IMR-90 (cell line): ENCODE measurements around the gene ERCC4. TPM values are rescaled to one million over a fixed set of nuclear protein-coding genes. Genes with fewer than 3 reads are reported as not detected.

ENCODE experiments used
- ATAC-seq: fragments of 200-7000 bp; cut with Tn5 transposase; 2 replicates; pipeline ENCODE4 v1.9.1; 2020; ENCODE audit warnings: low read depth, mild to moderate bottlenecking, moderate library complexity
- BruUV-seq: library from RNA; stranded (reverse); fragments of 400-500 nt; replicated peaks from 2 replicates; lab custom pipeline; 2021; lab: Mats Ljungman, UMichigan
- CTCF ChIA-PET: fragments of 300-600 bp; formaldehyde crosslinking; extraction: SDS; loops from one replicate; lab custom pipeline; 2021; ENCODE audit warnings: antibody characterized with exemption; lab: Yijun Ruan, JAX
- POLR2A ChIA-PET: fragments of 300-600 bp; sonication (Branson Sonifier 250); formaldehyde crosslinking; loops from one replicate; lab custom pipeline; 2022; ENCODE audit warnings: antibody characterized with exemption; ENCODE audit not compliant: unreplicated experiment; lab: Charles Lee
- DNase-seq: peaks from one replicate; pipeline ENCODE4 v3.0.0; 2013
- H2AFZ ChIP-seq: replicated peaks from 2 replicates; pipeline ENCODE3; 2013; ENCODE audit warnings: low read length, mild to moderate bottlenecking; ENCODE audit not compliant: poor library complexity
- H2AK5ac ChIP-seq: 2 replicates; pipeline ENCODE4 v1.6.1; 2013; ENCODE audit warnings: low read depth, low read length, inconsistent platforms
- H2AK9ac ChIP-seq: replicated peaks from 2 replicates; pipeline ENCODE3; 2013; ENCODE audit warnings: mild to moderate bottlenecking, low read depth, low read length, moderate library complexity; ENCODE audit not compliant: poor library complexity
- H2BK120ac ChIP-seq: 2 replicates; pipeline ENCODE4 v1.6.1; 2013; ENCODE audit warnings: low read depth, low read length, inconsistent platforms
- H2BK15ac ChIP-seq: 3 replicates; pipeline ENCODE4 v1.6.1; 2013; ENCODE audit warnings: low read depth, low read length, inconsistent platforms
- H2BK20ac ChIP-seq: 2 replicates; pipeline ENCODE4 v1.6.1; 2013; ENCODE audit warnings: low read depth, mild to moderate bottlenecking, inconsistent platforms, low read length, moderate library complexity
- H2BK5ac ChIP-seq: 2 replicates; pipeline ENCODE4 v1.6.1; 2013; ENCODE audit warnings: mild to moderate bottlenecking, low read depth, low read length, inconsistent platforms; ENCODE audit not compliant: poor library complexity, severe bottlenecking
- H3K14ac ChIP-seq: replicated peaks from 2 replicates; pipeline ENCODE4 v1.6.1; 2013; ENCODE audit warnings: low read depth, low read length, inconsistent platforms
- H3K18ac ChIP-seq: 2 replicates; pipeline ENCODE4 v1.6.1; 2013; ENCODE audit warnings: low read depth, low read length, control low read depth
- H3K23ac ChIP-seq: 2 replicates; pipeline ENCODE4 v1.6.1; 2013; ENCODE audit warnings: low read depth, low read length, inconsistent platforms
- H3K27ac ChIP-seq: 2 replicates; pipeline ENCODE4 v1.5.1; 2013; ENCODE audit warnings: mild to moderate bottlenecking, control low read depth, low read length; ENCODE audit not compliant: insufficient read depth
- H3K27me3 ChIP-seq: 2 replicates; pipeline ENCODE4 v1.6.1; 2013; ENCODE audit warnings: low read length; ENCODE audit not compliant: control insufficient read depth, insufficient read depth
- H3K36me3 ChIP-seq: 2 replicates; pipeline ENCODE4 v1.6.1; 2013; ENCODE audit warnings: low read length, mixed read lengths; ENCODE audit not compliant: control insufficient read depth, insufficient read depth
- H3K4ac ChIP-seq: 2 replicates; pipeline ENCODE4 v1.6.1; 2013; ENCODE audit warnings: low read depth, low read length, inconsistent platforms
- H3K4me1 ChIP-seq: 2 replicates; pipeline ENCODE4 v1.6.1; 2013; ENCODE audit warnings: low read length, mixed read lengths; ENCODE audit not compliant: control insufficient read depth, insufficient read depth
- H3K4me2 ChIP-seq: 2 replicates; pipeline ENCODE4 v1.6.1; 2013; ENCODE audit warnings: low read depth, mild to moderate bottlenecking, control low read depth, low read length, moderate library complexity
- H3K4me3 ChIP-seq: 2 replicates; pipeline ENCODE4 v1.5.1; 2013; ENCODE audit warnings: low read depth, mild to moderate bottlenecking, control low read depth, low read length, moderate library complexity; ENCODE audit not compliant: insufficient read depth
- H3K56ac ChIP-seq: 2 replicates; pipeline ENCODE4 v1.6.1; 2013; ENCODE audit warnings: low read length, inconsistent platforms; ENCODE audit not compliant: insufficient read depth; ENCODE audit errors: extremely low read depth
- H3K79me1 ChIP-seq, 2 experiments: 2 replicates each; pipeline ENCODE4 v1.6.1; 2013; ENCODE audit warnings: low read length in 2 of 2, inconsistent platforms in 1 of 2, low read depth in 1 of 2
- H3K9ac ChIP-seq: 2 replicates; pipeline ENCODE4 v1.6.1; 2013; ENCODE audit warnings: low read depth, low read length, control low read depth
- H3K9me1 ChIP-seq: 2 replicates; pipeline ENCODE4 v1.6.1; 2013; ENCODE audit warnings: low read length, inconsistent platforms; ENCODE audit not compliant: insufficient read depth
- H3K9me3 ChIP-seq: 2 replicates; pipeline ENCODE4 v1.6.1; 2013; ENCODE audit warnings: low read length; ENCODE audit not compliant: control insufficient read depth, insufficient read depth
- H4K20me1 ChIP-seq: 2 replicates; pipeline ENCODE4 v1.6.1; 2013; ENCODE audit warnings: low read length, inconsistent platforms; ENCODE audit not compliant: insufficient read depth
- H4K5ac ChIP-seq: 2 replicates; pipeline ENCODE4 v1.6.1; 2013; ENCODE audit warnings: mild to moderate bottlenecking, low read depth, low read length, control low read depth
- H4K8ac ChIP-seq, 2 experiments: 2 replicates each; pipeline ENCODE4 v1.6.1; 2013; ENCODE audit warnings: low read depth in 2 of 2, low read length in 2 of 2, control low read depth in 1 of 2, inconsistent platforms in 1 of 2
- H4K91ac ChIP-seq: 2 replicates; pipeline ENCODE4 v1.6.1; 2013; ENCODE audit warnings: low read depth, low read length, inconsistent platforms; ENCODE audit not compliant: insufficient read depth
- BHLHE40 ChIP-seq: fragments of 150-350 bp; IDR thresholded peaks from 2 replicates; pipeline ENCODE4 v1.6.1; 2016; ENCODE audit warnings: mild to moderate bottlenecking, low read depth, low read length
- CEBPB ChIP-seq: IDR thresholded peaks from 2 replicates; pipeline ENCODE4 v1.6.1; 2012; ENCODE audit warnings: low read depth, low read length, improper control_type of control experiment
- CHD1 ChIP-seq: IDR thresholded peaks from 2 replicates; pipeline ENCODE4 v1.6.1; 2012; ENCODE audit warnings: low read depth, low read length, improper control_type of control experiment
- FOS ChIP-seq: fragments of 150-350 bp; IDR thresholded peaks from 2 replicates; pipeline ENCODE4 v1.6.1; 2016; ENCODE audit warnings: low read depth, low read length
- MAFK ChIP-seq: IDR thresholded peaks from 2 replicates; pipeline ENCODE4 v1.6.1; 2012; ENCODE audit warnings: low read depth, low read length, improper control_type of control experiment
- MAZ ChIP-seq: IDR thresholded peaks from 2 replicates; pipeline ENCODE4 v1.6.1; 2012; ENCODE audit warnings: low read depth, mild to moderate bottlenecking, low read length, improper control_type of control experiment, moderate library complexity, borderline replicate concordance
- MXI1 ChIP-seq: IDR thresholded peaks from 2 replicates; pipeline ENCODE4 v1.6.1; 2012; ENCODE audit warnings: low read depth, mild to moderate bottlenecking, low read length, moderate library complexity, borderline replicate concordance
- NFE2L2 ChIP-seq: fragments of 150-350 bp; IDR thresholded peaks from 2 replicates; pipeline ENCODE4 v1.6.1; 2016; ENCODE audit warnings: low read depth, mild to moderate bottlenecking, low read length
- POLR2A ChIP-seq: IDR thresholded peaks from 2 replicates; pipeline ENCODE4 v1.6.1; 2012; ENCODE audit warnings: mild to moderate bottlenecking, low read depth, low read length
- RAD21 ChIP-seq: IDR thresholded peaks from 2 replicates; pipeline ENCODE4 v1.6.1; 2012; ENCODE audit warnings: low read length, improper control_type of control experiment
- RCOR1 ChIP-seq: IDR thresholded peaks from 2 replicates; pipeline ENCODE4 v1.6.1; 2012; ENCODE audit warnings: mild to moderate bottlenecking, low read length, improper control_type of control experiment; ENCODE audit not compliant: insufficient replicate concordance
- RFX5 ChIP-seq: IDR thresholded peaks from 2 replicates; pipeline ENCODE4 v1.8.0; 2012; ENCODE audit warnings: low read depth, mild to moderate bottlenecking, low read length, moderate library complexity
- SMC3 ChIP-seq: fragments of 150-350 bp; IDR thresholded peaks from 2 replicates; pipeline ENCODE4 v1.6.1; 2016; ENCODE audit warnings: low read depth, mild to moderate bottlenecking, antibody characterized with exemption, low read length, moderate library complexity
- WGBS, 2 experiments: methylation state at CpG; one replicate each; pipeline versions ENCODE4 v1.1.5 to v1.1.7; 2013; ENCODE audit warnings: missing lambda C conversion rate in 2 of 2; ENCODE audit not compliant: insufficient read length in 1 of 2; ENCODE audit errors: extremely low coverage in 2 of 2; 5-methylcytosine and 5-hydroxymethylcytosine counted together
- dilution Hi-C: fragments of 300-500 bp; cut with HindIII; formaldehyde crosslinking; loops from one replicate; pipeline ENCODE4 v1.14.3; 2018; ENCODE audit warnings: low sequenced_read_pairs; ENCODE audit not compliant: unreplicated experiment
- in situ Hi-C: fragments of 300-500 bp; cut with MboI; formaldehyde crosslinking; loops from 3 replicates; pipeline ENCODE4 v1.14.3; 2019; ENCODE audit warnings: low sequenced_read_pairs, inconsistent platforms, mixed read lengths
- intact Hi-C: fragments of 100-400 bp; cut with micrococcal nuclease; formaldehyde crosslinking; loops from 2 replicates; pipeline ENCODE4 v1.10.0; 2022
- polyA plus RNA-seq, 3 experiments: library from polyadenylated mRNA; depleted of rRNA; stranded (reverse); fragments of >200 nt; gene quantifications; 2 replicates each; pipeline ENCODE4 v1.2.3, GENCODE V29; 2012; ENCODE audit warnings: low replicate concordance in 1 of 3
- total RNA-seq: library from RNA; depleted of rRNA; stranded (reverse); fragments of >200 nt; gene quantifications from 2 replicates; pipeline ENCODE4 v1.2.3, GENCODE V29; 2012
- TF ChIP-seq, protein P1 (sequence below): fragments of 150-350 bp; IDR thresholded peaks from 2 replicates; pipeline ENCODE4 v1.6.1; 2016; ENCODE audit warnings: low read depth, mild to moderate bottlenecking, low read length, moderate library complexity, borderline replicate concordance
- TF ChIP-seq, protein P2 (sequence below): conservative IDR thresholded peaks from 2 replicates; pipeline ENCODE4 v1.5.1; 2012; ENCODE audit warnings: mild to moderate bottlenecking, low read depth, low read length, improper control_type of control experiment
- TF ChIP-seq, protein P3 (sequence below): fragments of 150-350 bp; IDR thresholded peaks from 2 replicates; pipeline ENCODE4 v1.6.1; 2017; ENCODE audit warnings: mild to moderate bottlenecking, antibody characterized with exemption, low read length, low read depth

The ERCC4 gene
- total and polyA plus RNA-seq, 2 of the 4 experiments (the other 2 are of a cell fraction) = 2.9 to 19.2 TPM

DNA sequence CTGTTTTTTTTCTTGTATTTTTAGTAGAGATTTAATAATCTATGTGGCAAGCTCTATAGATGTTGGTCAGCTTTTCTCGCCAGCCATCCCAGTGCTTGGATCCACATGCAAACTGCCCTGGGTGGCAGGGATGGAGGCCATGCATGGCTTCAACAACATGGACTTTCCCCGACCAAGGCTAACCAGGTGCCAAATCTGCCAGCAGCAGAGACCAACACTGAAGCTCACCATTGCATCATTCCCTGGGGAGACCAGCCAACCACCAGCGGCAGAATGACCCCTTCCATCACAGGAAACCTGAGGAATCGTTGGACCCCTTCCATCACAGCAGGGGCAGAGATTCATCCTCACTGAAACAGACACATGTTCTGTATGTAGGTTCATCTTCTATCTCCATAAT is 27.7 kb upstream of the ERCC4 start:
- no peak overlapping the region for H2BK5ac ChIP-seq
- BruUV-seq = no TSS peak
- no peak overlapping the region for H2BK15ac ChIP-seq
- no peak overlapping the region for H3K27ac ChIP-seq
- no peaks in the 10 kb centered on the region for H3K4me1 ChIP-seq
- no peak overlapping the region for H2AK5ac ChIP-seq
- no peak overlapping the region for H2BK20ac ChIP-seq
- POLR2A ChIA-PET = no interaction called here
- H2AK9ac ChIP-seq = no peak overlapping the region
- no peaks in the 10 kb centered on the region for H3K79me1 ChIP-seq
- H3K9ac ChIP-seq = no peak overlapping the region
- no peak overlapping the region for H4K8ac ChIP-seq
- CTCF ChIA-PET = no interaction called here
- no peak overlapping the region for H4K91ac ChIP-seq
- H3K9me1 ChIP-seq = no peaks in the 10 kb centered on the region; the same call in 1 of the 2 replicates
- H3K18ac ChIP-seq = no peak overlapping the region
- no peak overlapping the region for H2BK120ac ChIP-seq
- H3K9me3 ChIP-seq = no peaks in the 10 kb centered on the region
- ATAC-seq (no peak), DNase-seq (no peak)
- no peak overlapping the region for H2AFZ ChIP-seq
- 35% methylated on average over 3 of the region's 4 CpGs; no CpG with 5 or more reads in 1 of the 2 experiments for WGBS, 2 experiments
- no peak for TF ChIP-seq POLR2A
- TF ChIP-seq CHD1 = no peak
- no peak for TF ChIP-seq FOS
- TF ChIP-seq, protein P1, sequence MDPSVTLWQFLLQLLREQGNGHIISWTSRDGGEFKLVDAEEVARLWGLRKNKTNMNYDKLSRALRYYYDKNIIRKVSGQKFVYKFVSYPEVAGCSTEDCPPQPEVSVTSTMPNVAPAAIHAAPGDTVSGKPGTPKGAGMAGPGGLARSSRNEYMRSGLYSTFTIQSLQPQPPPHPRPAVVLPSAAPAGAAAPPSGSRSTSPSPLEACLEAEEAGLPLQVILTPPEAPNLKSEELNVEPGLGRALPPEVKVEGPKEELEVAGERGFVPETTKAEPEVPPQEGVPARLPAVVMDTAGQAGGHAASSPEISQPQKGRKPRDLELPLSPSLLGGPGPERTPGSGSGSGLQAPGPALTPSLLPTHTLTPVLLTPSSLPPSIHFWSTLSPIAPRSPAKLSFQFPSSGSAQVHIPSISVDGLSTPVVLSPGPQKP = no peak
- TF ChIP-seq, protein P2, sequence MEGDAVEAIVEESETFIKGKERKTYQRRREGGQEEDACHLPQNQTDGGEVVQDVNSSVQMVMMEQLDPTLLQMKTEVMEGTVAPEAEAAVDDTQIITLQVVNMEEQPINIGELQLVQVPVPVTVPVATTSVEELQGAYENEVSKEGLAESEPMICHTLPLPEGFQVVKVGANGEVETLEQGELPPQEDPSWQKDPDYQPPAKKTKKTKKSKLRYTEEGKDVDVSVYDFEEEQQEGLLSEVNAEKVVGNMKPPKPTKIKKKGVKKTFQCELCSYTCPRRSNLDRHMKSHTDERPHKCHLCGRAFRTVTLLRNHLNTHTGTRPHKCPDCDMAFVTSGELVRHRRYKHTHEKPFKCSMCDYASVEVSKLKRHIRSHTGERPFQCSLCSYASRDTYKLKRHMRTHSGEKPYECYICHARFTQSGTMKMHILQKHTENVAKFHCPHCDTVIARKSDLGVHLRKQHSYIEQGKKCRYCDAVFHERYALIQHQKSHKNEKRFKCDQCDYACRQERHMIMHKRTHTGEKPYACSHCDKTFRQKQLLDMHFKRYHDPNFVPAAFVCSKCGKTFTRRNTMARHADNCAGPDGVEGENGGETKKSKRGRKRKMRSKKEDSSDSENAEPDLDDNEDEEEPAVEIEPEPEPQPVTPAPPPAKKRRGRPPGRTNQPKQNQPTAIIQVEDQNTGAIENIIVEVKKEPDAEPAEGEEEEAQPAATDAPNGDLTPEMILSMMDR = no peak
- no peak for TF ChIP-seq MAZ
- TF ChIP-seq CEBPB = no peak
- TF ChIP-seq MAFK = no peak
- no peak for TF ChIP-seq MXI1
- TF ChIP-seq NFE2L2 = no peak
- TF ChIP-seq RCOR1 = no peak
- TF ChIP-seq, protein P3, sequence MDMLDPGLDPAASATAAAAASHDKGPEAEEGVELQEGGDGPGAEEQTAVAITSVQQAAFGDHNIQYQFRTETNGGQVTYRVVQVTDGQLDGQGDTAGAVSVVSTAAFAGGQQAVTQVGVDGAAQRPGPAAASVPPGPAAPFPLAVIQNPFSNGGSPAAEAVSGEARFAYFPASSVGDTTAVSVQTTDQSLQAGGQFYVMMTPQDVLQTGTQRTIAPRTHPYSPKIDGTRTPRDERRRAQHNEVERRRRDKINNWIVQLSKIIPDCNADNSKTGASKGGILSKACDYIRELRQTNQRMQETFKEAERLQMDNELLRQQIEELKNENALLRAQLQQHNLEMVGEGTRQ = no peak
- no peak for TF ChIP-seq RFX5
- TF ChIP-seq SMC3 = no peak
- TF ChIP-seq RAD21 = no peak
- TF ChIP-seq BHLHE40 = no peak
- H3K4me3 ChIP-seq = no peak overlapping the region
- no peaks in the 10 kb centered on the region; the same call in 1 of the 2 replicates for H3K27me3 ChIP-seq
- no peak overlapping the region for H3K56ac ChIP-seq
- H4K20me1 ChIP-seq = no peaks in the 10 kb centered on the region
- H3K4ac ChIP-seq = no peak overlapping the region
- dilution Hi-C loops = no loop called here
- H3K4me2 ChIP-seq = no peak overlapping the region
- H3K23ac ChIP-seq = no peak overlapping the region
- in situ Hi-C loops = loop anchor here (25.0 kb wide), 1 partner anchor 1430 kb away; no protein-coding TSS in a partner anchor
- no peak overlapping the region for H4K5ac ChIP-seq
- no peaks in the 10 kb centered on the region for H3K36me3 ChIP-seq
- intact Hi-C loops = no loop called here
- H3K14ac ChIP-seq = no peak overlapping the region
